Stimulated activated CD4-positive, alpha-beta T cell treated with anti-CD3 and anti-CD28 coated beads, TNF-alpha, amount 100 ng/mL, for 4 hours (primary cell): ENCODE data around the gene AGAP1.

Source experiments
- DNase-seq, 3 experiments: peaks; one replicate each; pipeline ENCODE4 v3.0.0-alpha.2; 2020; ENCODE audit warnings: low read depth in 3 of 3

AGAP1 gene

DNA sequence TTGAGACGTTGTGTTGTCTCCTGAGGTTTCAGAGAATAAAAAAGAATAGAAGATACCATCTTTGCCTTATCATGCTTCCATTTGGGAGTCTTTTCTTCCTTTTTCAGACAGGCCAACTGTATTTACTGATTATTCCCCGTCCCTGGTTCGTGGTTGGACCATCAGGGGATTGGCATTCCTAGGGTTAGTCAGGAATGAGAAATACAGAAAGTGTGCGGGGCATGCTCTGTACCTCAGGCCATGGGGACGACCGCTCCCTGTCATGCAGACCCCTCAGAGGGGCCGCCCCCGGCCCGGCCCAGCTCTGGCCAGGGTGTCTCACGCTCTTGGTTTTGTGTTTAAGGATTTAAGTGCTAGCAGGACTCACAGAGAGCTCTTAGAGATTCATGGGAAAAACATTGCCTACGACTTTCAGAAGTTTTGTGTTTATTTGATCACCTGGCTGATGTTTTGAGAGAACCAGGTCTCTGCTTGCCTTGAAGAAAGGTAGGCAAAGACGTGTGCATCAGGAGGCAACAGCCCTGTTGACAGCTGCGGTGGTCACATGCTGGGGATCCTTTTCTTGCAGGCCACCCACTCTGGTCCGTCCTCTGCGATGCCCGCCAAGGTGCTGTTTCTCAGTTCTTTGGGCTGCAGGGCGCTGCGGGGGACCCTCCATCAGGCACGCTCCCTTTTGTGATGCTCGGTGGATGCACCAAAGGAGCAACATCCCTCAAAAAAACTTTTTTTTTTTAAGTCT is 317.8 kb downstream of the AGAP1 start:
- DNase-seq, result no peak

DNA sequence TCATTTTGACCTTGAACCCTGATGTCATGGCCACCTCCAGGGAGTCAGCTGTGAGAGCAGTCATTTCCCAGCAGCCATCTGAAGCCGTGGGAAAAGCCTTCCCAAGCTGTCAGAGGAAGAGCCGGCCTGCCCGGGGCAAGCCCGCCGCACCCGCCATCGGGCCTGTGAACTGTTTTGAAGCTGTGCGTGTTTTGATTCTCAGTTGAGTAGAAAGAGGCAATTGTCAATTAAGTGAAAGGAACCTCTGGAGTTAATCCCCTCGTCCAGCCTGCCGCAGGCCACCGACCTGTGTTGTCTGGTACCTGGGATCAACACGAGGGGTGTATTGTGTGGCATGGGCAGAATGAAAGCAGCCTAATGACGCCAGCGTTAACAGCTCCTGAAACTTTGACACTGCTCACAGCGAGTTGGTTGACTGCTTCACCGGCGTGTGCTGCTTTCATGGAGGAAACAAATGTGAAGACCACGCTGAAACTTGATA is 318.4 kb downstream of the AGAP1 start:
- no peak for DNase-seq

DNA sequence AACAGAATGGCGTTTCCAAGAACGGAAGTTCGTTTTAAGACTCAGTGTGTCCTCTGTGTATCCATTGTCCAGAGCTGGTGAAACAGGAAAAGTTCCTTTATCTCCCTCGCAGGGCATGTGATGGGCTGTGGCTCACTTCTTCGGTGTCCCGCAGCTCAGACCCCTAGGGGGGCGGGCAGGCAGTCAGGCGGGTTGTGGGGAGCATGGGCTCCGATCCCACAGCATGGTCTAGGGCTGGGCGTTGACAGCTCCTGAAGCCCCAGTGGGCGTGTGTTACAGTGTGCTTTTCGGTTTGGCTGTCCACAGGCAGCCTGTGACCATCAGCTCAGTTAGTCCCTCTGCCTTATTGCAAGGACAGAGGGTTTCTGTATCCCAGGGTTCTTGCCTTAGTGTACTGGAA is 319.6 kb downstream of the AGAP1 start:
- DNase-seq, result no peak

DNA sequence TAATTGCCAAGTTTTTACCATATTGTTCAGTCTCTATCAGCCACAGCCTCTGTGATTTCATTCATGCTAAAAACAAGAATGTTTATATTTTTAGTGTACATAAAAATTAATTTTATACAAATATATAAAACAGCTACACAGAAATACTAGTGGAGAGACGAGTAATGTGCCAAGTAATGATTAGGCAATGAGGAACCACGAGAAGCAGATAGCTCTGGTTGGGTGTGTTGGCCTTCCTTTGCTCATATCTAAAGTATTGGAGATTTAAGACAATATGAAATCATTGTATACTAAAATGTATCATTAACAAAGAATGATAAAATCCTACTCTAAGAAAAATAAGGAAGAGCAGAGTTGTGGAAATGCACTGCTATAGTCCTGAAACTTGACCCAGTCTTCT is 326.7 kb downstream of the AGAP1 start:
- DNase-seq, result no peak

DNA sequence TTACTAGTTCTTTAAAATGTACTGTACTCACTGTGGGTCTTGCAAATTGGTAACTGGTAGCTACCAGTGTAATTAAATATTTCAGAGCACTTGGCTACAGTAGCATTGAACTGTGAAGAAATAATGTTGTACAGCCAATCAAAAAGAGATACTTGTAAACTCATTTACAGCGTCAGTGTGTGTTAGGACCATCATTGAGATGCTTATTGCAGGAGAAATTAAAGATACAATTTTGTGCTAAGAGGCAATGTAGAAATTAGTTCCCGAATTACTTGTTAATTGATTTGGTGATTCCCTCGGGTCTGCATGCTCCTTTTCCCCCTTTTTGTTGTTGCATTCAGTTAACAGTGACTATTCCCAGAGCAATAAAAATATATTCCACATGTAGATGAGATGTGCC is 330.5 kb downstream of the AGAP1 start:
- DNase-seq, result no peak

DNA sequence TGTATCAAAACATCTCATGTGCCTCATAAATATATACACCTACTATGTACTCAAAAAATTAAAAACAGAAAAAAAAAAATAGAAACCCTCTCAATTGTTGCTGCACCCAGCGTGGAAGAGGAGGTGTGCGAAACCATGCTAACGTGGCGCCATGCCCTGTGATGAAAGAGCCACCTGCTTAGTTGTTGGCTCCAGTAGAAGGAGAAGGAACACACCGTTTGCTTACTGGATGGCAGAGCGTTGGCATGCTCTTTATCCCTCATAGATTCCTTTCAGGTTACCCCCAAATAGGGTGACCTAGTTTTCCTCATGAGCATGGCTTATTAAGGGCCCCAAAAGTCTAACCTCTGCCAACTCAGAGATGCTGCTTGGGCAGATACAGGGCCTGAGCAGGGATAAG is 332.1 kb downstream of the AGAP1 start:
- no peak for DNase-seq

DNA sequence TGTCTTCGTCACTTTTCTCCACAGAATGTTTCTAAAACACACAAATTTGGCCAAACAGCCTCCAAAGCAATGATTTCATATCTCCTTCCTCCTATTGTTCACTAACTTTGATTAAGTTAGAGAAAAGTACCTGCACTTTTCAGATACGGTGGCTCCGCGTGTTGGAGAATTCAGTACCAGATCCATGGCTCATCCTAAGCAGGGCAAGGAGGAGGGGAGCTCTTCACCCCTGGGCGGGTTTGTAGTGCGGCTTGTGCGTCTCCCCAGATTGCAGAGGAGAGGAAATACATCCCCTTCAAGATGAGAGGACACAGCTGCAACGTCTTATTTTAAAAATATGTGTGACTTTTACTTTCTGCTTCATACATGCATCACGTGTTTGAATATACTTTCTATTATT is 333.0 kb downstream of the AGAP1 start:
- no peak for DNase-seq

DNA sequence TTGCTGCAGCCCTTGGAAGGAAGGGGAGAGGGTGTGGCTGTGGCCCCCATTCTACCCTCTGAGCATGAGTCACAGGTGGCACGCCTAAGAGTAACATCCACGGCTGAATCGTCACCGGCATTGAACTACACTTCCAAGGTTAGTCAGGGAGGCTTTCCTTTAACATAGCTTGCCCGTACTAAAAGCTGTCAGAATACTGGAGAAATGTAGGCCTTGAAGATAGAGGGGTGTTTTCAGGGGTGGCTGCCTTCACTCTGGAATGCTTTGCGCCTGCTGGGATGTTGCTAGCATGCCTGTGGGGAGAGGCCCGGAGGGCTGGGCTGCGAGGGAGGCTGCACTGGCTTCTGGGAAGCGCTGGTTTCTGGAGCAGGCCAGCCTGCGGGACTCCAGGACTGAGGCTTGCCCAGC is 333.7 kb downstream of the AGAP1 start:
- no peak for DNase-seq

DNA sequence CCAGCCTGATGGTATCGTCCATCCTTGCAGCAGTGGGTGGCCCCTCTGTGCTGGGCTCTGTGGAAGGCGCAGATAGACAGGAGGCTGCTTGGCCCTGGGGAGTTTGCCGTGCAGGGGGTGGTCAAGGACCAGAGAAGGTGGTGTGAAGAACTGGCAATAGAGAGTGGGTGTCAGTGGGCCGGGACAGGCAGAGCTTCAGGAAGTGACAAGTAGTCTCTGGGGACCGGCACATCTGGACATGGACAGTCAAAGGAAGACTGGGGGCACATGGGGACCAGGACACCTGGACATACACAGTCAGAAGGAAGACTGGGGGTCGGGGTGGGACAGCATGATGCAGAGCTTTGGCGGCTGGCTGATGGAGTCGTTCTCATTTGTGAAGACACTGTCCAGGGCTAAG is 335.9 kb downstream of the AGAP1 start:
- DNase-seq, result no peak

DNA sequence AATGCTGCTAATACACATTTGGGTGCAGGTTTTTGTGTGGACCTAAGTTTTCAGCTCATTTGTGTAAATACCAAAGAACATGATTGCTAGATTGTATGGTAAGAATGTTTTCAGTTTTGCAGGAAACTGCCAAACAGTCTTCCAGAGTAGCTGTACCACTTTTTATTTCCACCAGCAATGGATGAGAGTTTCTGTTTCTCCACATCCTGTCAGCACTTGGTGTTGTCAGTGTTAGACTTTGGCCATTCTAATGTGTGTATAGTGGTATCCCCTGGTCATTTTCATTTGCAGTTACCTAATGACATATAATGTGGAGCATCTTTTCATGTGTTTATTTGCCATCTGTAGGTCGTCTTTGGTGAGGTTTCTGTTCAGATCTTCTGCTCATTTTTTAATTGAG is 337.9 kb downstream of the AGAP1 start:
- DNase-seq, result no peak

DNA sequence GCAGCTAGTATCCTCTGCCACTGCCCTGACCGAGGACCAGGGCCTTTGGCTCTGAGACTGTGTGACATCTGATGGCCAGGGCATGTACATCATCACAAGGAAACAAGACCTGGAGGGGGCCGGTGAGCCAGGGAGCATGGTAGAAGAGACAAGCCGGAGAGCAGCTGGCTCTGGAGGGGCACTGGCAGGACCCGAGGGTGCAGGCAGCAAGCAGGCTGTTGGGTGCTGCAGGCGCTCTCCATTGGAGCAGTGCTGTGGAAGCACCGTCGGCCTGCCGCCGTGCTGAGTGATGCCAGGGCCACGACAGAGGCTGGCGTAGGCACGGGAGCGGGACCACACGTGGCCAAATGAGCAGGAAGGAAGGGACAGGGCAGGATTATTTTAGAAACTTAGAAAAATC is 339.1 kb downstream of the AGAP1 start:
- DNase-seq, result no peak

DNA sequence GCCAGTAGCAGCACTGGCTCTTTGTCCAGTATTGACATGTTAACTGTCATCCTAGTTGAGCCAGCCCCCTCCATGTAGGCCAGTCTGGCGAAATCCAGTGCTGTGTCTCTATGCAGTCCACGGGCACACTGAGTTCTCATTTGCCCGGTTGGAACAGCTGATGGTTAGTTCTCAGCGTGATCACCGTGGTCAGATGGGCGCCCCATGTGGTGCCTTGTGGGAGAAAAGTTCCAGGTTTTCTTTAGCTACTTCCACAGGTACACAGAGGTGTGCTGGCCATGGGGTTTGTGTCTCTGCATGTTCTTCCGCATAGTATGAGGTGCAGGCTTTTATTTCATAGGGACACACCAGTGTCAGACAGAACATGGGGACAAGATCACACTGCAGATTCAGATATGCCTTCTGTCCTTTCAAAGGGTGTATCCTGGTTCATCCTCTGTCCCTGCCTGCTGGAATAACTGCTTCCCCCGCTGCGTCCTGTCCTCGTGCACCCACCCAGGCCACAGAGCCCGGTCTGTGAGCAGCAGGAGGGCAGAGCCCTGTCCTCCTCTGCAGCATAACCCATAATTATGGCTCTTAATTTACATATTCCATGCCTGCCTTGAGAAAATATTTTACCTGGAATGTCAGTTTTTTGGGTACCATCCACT is 340.3 kb downstream of the AGAP1 start:
- no peak for DNase-seq

DNA sequence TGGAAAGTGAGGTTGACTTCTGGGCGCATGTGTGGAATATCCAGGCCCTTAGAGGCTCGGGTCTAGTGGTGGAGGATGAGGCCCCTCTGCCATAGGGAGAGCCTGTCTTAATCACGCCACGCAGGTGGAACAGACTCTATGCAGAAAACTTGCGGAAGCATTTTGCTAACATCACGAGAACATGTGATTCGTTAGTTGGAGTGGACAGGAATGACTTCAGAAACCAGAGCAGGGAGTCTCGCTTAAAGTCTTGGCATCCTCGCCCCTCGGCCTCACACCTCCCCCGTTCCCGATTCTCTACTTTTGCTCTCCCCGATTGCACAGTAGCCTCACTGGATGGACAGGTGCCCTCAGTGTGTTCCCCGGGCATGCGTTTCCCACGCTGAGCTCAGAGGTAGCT is 340.9 kb downstream of the AGAP1 start:
- no peak for DNase-seq

DNA sequence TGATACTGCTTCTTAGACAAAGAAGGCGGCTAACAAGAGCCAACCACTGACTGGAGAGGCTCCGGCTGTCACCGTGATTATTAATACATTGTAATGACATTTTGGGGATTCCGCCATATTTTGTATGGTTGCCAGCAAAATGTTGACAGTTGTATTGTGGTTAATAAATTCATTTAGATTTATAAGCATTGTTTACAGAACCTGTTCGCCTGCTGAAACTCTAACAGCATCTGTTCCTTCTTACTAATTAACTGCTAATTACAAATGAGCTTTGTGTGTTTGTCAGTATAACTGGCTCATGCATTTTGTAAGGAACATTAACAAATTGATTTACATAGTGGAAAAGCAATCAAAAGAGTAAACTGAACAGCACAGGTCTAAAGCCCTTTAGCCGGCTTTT is 342.0 kb downstream of the AGAP1 start:
- no peak for DNase-seq

DNA sequence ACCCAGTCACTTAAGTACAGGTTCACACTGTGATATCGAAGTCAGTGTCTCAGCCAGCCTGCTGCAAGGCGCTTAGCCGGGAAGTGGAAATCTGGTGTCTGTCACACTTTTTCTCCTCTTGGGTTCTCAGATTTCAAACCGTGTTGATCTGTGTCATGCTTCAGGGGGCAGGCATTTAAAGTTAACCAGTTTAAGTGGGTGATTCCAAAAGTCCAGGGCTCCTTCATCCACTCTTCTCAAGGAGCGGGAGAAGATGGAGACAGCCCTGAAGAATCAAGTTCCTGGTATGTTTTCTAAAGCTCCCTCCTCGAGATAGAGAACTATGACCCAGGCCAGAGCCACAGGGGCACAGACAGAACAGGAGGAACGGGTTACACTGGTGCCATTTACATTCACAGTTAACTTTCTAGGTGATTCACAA is 342.7 kb downstream of the AGAP1 start:
- no peak for DNase-seq

DNA sequence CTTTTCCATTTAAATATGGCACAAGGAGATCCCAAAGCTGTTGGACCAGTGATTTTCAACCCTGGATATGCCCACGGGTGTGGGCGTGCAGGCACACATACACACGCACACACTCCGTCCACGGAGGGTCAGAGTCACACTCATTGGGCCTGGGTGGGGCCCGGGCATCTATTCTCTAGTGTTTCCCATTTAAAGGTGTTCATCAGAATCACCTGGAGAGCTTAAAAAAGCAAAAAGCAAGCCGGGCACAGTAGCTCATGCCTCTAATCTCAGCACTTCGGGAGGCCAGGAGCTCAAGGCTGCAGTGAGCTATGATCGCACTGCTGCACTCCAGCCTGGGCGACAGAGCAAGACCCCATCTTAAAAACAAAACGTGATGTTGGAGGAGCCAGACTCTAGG is 345.4 kb downstream of the AGAP1 start:
- DNase-seq, result no peak

DNA sequence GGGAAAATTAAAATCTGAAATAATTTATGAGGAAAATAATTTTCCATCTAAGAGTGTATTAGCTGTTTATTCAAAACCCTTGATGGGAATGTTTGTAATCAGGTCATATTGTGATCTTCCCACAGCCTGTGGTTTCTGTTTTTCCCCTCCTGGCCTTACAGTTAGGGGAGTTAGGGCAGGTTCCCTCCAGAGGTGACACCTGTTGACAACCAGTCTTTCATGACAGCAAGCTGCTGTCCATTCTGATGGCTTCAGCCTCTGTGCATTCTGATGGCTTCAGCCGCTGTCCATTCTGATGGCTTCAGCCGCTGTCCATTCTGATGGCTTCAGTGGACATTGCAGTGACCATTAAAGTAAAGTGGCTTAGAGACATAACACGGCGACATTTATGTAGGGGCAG is 346.1 kb downstream of the AGAP1 start:
- no peak for DNase-seq

DNA sequence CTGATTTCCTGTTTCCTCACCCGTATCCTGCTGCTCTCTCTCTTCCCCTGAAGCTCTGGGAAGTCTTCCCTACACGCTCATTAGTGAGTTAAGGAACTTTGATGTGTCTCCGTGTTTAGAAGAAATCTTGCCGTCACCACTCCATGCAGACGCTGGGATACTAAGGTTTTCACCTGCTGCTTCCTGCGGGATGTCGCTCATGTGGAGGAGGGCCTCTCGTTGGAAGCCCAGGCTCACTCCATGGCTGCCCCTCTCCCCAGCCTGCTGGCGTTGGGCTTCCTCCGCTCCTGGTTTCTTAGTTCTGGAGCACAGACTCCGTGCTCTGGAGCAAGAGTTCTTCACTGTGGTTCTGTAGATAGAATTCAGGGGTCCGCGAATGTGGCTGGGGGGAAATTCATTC is 348.0 kb downstream of the AGAP1 start:
- no peak for DNase-seq

DNA sequence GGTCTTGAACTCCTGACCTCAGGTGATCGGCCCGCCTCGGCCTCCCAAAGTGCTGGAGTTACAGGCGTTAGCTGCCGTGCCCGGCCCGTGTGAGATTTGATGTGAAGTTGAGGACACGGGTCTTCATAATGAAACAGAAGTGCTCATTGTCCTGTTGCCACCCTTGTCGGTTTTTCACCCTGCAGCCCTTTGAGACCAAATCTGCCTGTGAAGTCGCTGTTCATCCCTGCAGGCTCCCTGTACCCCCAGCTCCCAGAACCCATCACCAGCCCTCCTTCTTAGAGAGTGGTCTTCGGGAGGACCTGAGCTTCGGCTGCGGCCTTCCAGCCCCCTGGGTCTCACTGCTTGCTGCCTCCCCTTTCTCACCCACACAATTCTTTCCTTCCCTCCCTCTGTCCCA is 349.1 kb downstream of the AGAP1 start:
- DNase-seq, result no peak

DNA sequence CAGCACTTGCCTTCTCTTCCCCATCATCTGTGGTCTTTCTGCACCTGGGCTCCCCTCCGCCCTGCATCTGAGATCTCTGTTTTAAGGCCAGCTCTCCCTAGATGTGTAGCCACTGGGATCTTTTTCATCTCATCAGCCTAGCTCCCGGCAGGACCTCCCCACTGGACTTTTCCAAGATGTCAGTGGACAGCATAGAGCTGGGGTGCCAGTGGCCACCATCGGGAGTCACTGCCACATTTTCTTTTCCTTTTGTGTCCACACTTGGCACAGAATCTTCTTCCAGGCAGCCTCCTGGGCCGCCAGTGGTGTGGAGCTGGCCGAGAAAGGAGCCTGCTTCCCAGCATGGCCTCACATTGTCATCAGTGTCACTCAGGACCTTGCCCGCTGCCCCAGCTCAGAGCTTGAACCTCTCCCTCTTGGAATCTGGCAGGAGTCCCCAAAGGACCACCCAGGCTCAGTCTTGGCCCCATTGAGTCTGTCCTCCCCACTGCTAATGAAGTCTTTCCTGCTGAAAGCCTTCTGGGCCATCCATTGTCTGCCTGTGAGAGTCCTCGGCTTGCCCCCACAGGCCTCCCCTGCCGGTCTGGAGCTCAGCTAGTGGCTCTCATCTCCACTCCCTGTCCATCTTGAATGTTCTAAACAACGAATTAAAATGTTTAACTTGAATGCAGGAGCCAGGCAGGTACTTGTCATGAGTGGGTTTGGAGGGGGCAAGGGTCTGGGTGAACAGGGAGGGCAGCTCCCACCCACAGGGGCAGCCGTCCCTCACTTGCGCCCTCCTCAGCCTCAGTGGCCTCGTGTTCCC is 349.9 kb downstream of the AGAP1 start:
- DNase-seq, result no peak

DNA sequence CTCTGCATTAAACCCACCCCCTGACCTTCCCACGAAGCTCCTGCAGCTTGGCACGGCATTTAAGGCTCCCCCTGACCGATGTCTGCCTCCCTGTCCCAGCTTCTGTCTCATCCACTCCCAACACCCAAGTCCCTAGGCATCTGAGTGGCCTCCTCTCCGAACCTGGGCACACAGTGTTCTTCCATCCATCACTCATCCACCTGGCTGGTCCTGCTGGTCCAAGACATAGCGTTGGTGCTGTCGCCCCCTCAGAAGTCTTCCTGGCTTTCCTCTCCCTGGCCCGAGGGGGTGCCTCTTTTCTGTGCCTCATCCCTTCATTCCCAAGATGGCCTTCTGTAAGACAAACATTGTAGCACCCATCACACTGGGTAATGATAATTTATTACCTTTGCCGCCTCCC is 350.7 kb downstream of the AGAP1 start:
- DNase-seq, result no peak

DNA sequence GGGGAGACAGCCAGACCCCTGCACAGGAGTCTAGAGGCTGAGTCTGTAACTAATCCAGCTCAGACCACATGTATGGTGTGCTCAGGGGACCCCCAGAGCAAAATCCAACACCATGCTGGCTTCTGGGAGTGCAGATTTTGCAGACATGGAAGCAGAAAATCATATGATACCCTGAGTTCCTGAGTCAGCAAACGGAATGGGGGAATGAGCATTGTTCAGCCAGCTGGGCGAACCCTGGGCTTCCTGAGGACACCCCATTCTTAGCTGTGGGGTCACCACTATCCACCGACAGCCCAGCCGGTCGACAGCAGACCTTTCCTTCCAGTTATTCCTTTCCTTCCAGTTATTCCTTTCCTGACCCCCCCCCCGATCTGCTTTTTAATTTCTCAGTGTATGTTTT is 351.4 kb downstream of the AGAP1 start:
- DNase-seq, result no peak

DNA sequence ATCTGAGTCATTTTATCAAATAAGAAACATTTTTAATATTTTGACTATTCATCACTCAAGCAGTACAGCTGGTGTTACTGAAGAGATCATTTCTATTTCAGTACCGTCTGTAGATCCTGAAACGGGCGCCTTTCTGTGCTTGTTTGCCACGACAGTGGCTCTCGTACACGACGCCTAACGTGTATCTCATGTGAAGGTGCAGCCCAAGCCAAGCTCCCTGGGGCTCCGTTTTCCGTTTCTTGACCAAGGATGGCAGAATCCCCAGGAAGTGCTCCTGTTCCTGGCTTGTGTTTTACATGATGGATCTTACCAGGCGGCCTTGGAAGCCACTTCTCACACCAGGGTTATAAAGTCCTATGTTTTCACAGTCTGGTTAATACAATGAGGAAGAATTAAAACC is 353.7 kb downstream of the AGAP1 start:
- DNase-seq, result no peak
